ENCODE data around the gene FAM50B.

- TF ChIP-seq, protein P1, sequence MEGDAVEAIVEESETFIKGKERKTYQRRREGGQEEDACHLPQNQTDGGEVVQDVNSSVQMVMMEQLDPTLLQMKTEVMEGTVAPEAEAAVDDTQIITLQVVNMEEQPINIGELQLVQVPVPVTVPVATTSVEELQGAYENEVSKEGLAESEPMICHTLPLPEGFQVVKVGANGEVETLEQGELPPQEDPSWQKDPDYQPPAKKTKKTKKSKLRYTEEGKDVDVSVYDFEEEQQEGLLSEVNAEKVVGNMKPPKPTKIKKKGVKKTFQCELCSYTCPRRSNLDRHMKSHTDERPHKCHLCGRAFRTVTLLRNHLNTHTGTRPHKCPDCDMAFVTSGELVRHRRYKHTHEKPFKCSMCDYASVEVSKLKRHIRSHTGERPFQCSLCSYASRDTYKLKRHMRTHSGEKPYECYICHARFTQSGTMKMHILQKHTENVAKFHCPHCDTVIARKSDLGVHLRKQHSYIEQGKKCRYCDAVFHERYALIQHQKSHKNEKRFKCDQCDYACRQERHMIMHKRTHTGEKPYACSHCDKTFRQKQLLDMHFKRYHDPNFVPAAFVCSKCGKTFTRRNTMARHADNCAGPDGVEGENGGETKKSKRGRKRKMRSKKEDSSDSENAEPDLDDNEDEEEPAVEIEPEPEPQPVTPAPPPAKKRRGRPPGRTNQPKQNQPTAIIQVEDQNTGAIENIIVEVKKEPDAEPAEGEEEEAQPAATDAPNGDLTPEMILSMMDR (IDR thresholded peaks at IDR 0.05), result no peak
- no peak for TF ChIP-seq POLR2A (IDR thresholded peaks at IDR 0.05)
Measured at GRCh38 chr6:3862038-3862437, 12.9 kb downstream of the FAM50B start.

All from esophagus squamous epithelium (tissue), 4 donors.